Keratinocyte (primary cell): ENCODE data around the gene PELI1.

Source experiments
- EZH2 ChIP-seq: IDR thresholded peaks from one replicate; pipeline ENCODE4 v1.6.1; 2012; ENCODE audit warnings: inconsistent platforms, mild to moderate bottlenecking, low read length, moderate library complexity
- TF ChIP-seq, protein P1 (sequence below), 3 experiments: IDR thresholded peaks in 1 of 3; conservative IDR thresholded peaks in 1 of 3; optimal IDR thresholded peaks in 1 of 3; 2 replicates in 2 of 3; 3 replicates in 1 of 3; pipeline versions ENCODE3 to v1.5.1; 2011; ENCODE audit warnings: low read length in 3 of 3, mild to moderate bottlenecking in 3 of 3, moderate library complexity in 2 of 3, control low read depth in 1 of 3, inconsistent platforms in 1 of 3; ENCODE audit not compliant: insufficient read depth in 2 of 3; ENCODE audit errors: extremely low read depth in 1 of 3

DNA sequence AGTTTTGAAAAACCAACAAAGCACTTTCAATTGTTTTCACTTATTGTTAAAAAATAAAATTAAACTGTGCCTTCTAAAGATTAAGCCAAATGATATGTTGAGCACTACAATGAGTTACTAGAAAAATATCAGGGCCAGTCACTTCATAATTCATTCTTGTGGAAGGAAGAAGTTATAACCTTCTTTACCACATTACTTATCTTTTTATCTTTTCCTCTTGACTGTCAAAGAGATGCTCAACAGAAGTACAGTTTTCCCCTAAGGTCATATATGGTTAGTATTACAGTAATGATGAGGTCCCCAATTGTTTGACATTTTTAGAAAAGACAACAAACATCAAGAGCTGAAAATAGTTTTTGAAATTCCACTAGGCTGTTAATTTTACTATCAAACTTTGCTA is 9.4 kb downstream of the PELI1 start:
- TF ChIP-seq, protein P1, sequence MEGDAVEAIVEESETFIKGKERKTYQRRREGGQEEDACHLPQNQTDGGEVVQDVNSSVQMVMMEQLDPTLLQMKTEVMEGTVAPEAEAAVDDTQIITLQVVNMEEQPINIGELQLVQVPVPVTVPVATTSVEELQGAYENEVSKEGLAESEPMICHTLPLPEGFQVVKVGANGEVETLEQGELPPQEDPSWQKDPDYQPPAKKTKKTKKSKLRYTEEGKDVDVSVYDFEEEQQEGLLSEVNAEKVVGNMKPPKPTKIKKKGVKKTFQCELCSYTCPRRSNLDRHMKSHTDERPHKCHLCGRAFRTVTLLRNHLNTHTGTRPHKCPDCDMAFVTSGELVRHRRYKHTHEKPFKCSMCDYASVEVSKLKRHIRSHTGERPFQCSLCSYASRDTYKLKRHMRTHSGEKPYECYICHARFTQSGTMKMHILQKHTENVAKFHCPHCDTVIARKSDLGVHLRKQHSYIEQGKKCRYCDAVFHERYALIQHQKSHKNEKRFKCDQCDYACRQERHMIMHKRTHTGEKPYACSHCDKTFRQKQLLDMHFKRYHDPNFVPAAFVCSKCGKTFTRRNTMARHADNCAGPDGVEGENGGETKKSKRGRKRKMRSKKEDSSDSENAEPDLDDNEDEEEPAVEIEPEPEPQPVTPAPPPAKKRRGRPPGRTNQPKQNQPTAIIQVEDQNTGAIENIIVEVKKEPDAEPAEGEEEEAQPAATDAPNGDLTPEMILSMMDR (optimal IDR thresholded peaks at IDR 0.05 in 1 of 3, IDR thresholded peaks at IDR 0.05 in 1 of 3, conservative IDR thresholded peaks at IDR 0.05 in 1 of 3; ENCODE audit: extremely low read depth in 1 of 3, insufficient read depth in 2 of 3, low read length in 3 of 3): no peak
- no peak for TF ChIP-seq EZH2
